HG03342 (cell line): ENCODE results near the gene FAF2.
A peak's percentile ranks its signal among the peaks of the same experiment; 100 is the strongest.
"Not testable (repeated sequence)": the region's sequence is repeated elsewhere in the genome, so short reads cannot be mapped to it uniquely, and the experiment has no call there.

ENCODE experiments used
- ATAC-seq: cut with Tn5 transposase; IDR thresholded peaks from one replicate; pipeline ENCODE4 v1.9.1; 2021; ENCODE audit warnings: mild to moderate bottlenecking, moderate library complexity; ENCODE audit not compliant: unreplicated experiment

FAF2 gene

GRCh38 chr5:176541338-176542134 is 93.4 kb downstream of the FAF2 start:
- no peak for ATAC-seq

GRCh38 chr5:176542135-176542595 is 94.0 kb downstream of the FAF2 start:
- no peak for ATAC-seq

GRCh38 chr5:176542596-176543427 is 94.6 kb downstream of the FAF2 start:
- peak; percentile 42 for ATAC-seq

- peak; percentile 64 for ATAC-seq
Measured at GRCh38 chr5:176543428-176544182, 95.4 kb downstream of the FAF2 start.

GRCh38 chr5:176545388-176545736 is 97.2 kb downstream of the FAF2 start:
- no peak for ATAC-seq

- no peak for ATAC-seq
Measured at GRCh38 chr5:176545737-176546509, 97.7 kb downstream of the FAF2 start.

GRCh38 chr5:176547802-176548201 is 99.6 kb downstream of the FAF2 start:
- ATAC-seq, result no peak

GRCh38 chr5:176548967-176549444 is 100.8 kb downstream of the FAF2 start, which contains the start of gene CDHR2:
TSS of gene CDHR2 (plus strand) at chr5:176549342. CDS start at chr5:176565353, 16,011 bp downstream.
- no peak for ATAC-seq

DNA sequence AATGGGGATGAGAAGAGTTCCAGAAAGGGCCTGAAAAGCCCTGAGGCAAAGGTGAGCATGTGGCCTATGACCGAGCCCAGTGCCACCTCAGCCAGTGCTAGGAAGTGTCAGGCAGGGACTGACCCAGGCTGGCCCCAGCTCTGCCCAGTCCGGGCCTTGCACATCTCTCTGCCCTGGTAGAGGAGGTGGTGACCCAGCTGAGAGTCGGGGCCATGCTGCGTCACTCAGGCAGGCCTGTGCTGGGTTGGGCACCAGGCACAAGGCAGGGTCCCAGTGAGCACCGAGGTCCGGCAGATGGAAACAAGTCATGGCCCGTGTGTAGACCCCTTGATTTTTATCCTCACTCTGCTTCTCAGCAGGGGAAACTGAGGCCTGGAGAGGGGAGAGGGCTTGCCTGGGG is 101.7 kb downstream of the FAF2 start:
- ATAC-seq, result no peak

- ATAC-seq, result no peak
Measured at GRCh38 chr5:176550275-176550831, 102.2 kb downstream of the FAF2 start.

DNA sequence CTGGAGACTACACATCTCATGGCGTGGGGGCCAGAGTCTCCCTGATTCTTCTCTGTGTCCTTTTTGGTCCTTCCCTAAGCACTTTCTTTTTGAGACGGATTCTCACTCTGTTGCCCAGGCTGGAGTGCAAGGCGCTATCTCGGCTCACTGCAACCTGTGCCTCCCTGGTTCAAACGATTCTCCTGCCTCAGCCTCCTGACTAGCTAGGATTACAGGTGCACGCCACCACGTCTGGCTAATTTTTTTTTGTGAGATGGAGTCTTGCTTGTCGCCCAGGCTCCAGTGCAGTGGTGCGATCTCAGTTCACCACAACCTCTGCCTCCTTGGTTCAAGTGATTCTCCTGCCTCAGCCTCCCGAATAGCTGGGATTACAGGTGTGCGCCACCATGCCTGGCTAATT is 102.8 kb downstream of the FAF2 start:
- not testable (repeated sequence) for ATAC-seq

DNA sequence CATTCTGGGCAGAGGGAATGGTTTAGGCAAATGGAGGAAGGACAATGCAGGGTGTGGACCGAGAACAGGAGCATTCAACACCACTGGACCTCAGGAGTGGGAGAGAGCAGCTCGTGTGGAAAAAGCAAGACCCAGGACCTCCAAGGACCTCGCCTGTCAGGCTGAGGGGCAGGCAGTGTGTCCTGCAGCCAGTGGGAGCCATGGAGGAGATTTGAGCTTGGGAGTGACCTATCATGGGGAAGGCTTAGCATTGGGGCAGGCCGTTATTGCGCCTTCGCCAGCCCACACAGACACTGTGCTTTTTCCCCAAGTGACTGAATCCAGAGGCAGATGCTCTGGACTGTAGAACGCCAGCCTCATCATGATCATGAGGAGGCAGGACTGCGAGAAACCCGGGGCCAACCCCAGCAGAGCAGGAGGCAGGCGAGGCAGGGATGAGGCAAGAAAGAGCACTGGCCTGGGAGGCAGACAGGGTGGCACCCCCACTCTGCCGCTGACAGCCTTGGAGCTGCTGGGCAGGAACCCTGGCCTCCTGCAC is 104.2 kb downstream of the FAF2 start:
- no peak for ATAC-seq

- ATAC-seq, result no peak
Measured at GRCh38 chr5:176553260-176554085, 105.3 kb downstream of the FAF2 start.

GRCh38 chr5:176557846-176558245 is 109.7 kb downstream of the FAF2 start:
- no peak for ATAC-seq
